Measurements from ENCODE around the gene SAT1.

SAT1 gene

GRCh38 chrX:23802431-23802830 is 19.5 kb downstream of the SAT1 start:
- H3K4me1 ChIP-seq (ENCODE audit: low read length) = peaks cover 30% of the 10 kb centered on the region
- peak overlapping the region; percentile 81; the same call in 1 of the 2 replicates for H2AFZ ChIP-seq (ENCODE audit: low read depth, low read length)
- H4K20me1 ChIP-seq (ENCODE audit: insufficient read depth, low read length) = no peaks in the 10 kb centered on the region
- H3K4me3 ChIP-seq (ENCODE audit: low read length) = no peak overlapping the region
- no peaks in the 10 kb centered on the region for H3K36me3 ChIP-seq (replicated peaks; ENCODE audit: low read depth, low read length)
- H3K9ac ChIP-seq (ENCODE audit: low read length) = no peak overlapping the region
- TF ChIP-seq CTCF (IDR thresholded peaks at IDR 0.05; ENCODE audit: low read depth, low read length) (no peak), EZH2phosphoT487 (IDR thresholded peaks at IDR 0.05; ENCODE audit: low read depth) (no peak)
- no peaks in the 10 kb centered on the region for H3K9me3 ChIP-seq (ENCODE audit: insufficient read depth, low read length)
- H3K4me2 ChIP-seq (ENCODE audit: low read length) = peak overlapping the region; percentile 52
- H3K27me3 ChIP-seq (ENCODE audit: low read depth, low read length) = no peaks in the 10 kb centered on the region
- H3K79me2 ChIP-seq (ENCODE audit: low read length) = no peaks in the 10 kb centered on the region
- no peak overlapping the region for H3K27ac ChIP-seq (ENCODE audit: low read length)

- H2AFZ ChIP-seq (ENCODE audit: low read depth, low read length) = peak overlapping the region; percentile 85
- H4K20me1 ChIP-seq (ENCODE audit: insufficient read depth, low read length) = no peaks in the 10 kb centered on the region
- no peaks in the 10 kb centered on the region for H3K27me3 ChIP-seq (ENCODE audit: low read depth, low read length)
- H3K27ac ChIP-seq (ENCODE audit: low read length) = no peak overlapping the region
- H3K4me2 ChIP-seq (ENCODE audit: low read length) = peak overlapping the region; percentile 42
- H3K9ac ChIP-seq (ENCODE audit: low read length) = no peak overlapping the region
- no peak overlapping the region for H3K4me3 ChIP-seq (ENCODE audit: low read length)
- no peaks in the 10 kb centered on the region for H3K79me2 ChIP-seq (ENCODE audit: low read length)
- peaks cover 31% of the 10 kb centered on the region for H3K4me1 ChIP-seq (ENCODE audit: low read length)
- no peak for TF ChIP-seq EZH2phosphoT487 (IDR thresholded peaks at IDR 0.05; ENCODE audit: low read depth)
- no peak for TF ChIP-seq CTCF (IDR thresholded peaks at IDR 0.05; ENCODE audit: low read depth, low read length)
- no peaks in the 10 kb centered on the region for H3K9me3 ChIP-seq (ENCODE audit: insufficient read depth, low read length)
- no peaks in the 10 kb centered on the region for H3K36me3 ChIP-seq (replicated peaks; ENCODE audit: low read depth, low read length)
Measured at GRCh38 chrX:23803931-23804381, 21.0 kb downstream of the SAT1 start.

- Histone ChIP-seq H2AFZ (ENCODE audit: low read depth, low read length) (no peak overlapping the region), H3K36me3 (replicated peaks; ENCODE audit: low read depth, low read length) (no peaks in the 10 kb centered on the region), H3K79me2 (ENCODE audit: low read length) (no peaks in the 10 kb centered on the region), H3K9ac (ENCODE audit: low read length) (no peak overlapping the region), H3K4me3 (ENCODE audit: low read length) (no peak overlapping the region), H3K9me3 (ENCODE audit: insufficient read depth, low read length) (no peaks in the 10 kb centered on the region), H3K4me1 (ENCODE audit: low read length) (peaks cover 36% of the 10 kb centered on the region), H3K27ac (ENCODE audit: low read length) (no peak overlapping the region), H3K4me2 (ENCODE audit: low read length) (no peak overlapping the region), H4K20me1 (ENCODE audit: insufficient read depth, low read length) (no peaks in the 10 kb centered on the region), H3K27me3 (ENCODE audit: low read depth, low read length) (no peaks in the 10 kb centered on the region)
- TF ChIP-seq EZH2phosphoT487 (IDR thresholded peaks at IDR 0.05; ENCODE audit: low read depth) (no peak), CTCF (IDR thresholded peaks at IDR 0.05; ENCODE audit: low read depth, low read length) (no peak)
Measured at GRCh38 chrX:23804578-23804977, 21.6 kb downstream of the SAT1 start.

- no peak overlapping the region for H3K9ac ChIP-seq (ENCODE audit: low read length)
Measured at GRCh38 chrX:23805389-23805788, 22.4 kb downstream of the SAT1 start.

More at GRCh38 chrX:23805389-23805788, 22.4 kb downstream of the SAT1 start:
- Histone ChIP-seq H3K4me3 (ENCODE audit: low read length) (no peak overlapping the region), H4K20me1 (ENCODE audit: insufficient read depth, low read length) (no peaks in the 10 kb centered on the region), H2AFZ (ENCODE audit: low read depth, low read length) (no peak overlapping the region), H3K4me1 (ENCODE audit: low read length) (peaks cover 36% of the 10 kb centered on the region), H3K27me3 (ENCODE audit: low read depth, low read length) (no peaks in the 10 kb centered on the region), H3K9me3 (ENCODE audit: insufficient read depth, low read length) (no peaks in the 10 kb centered on the region), H3K79me2 (ENCODE audit: low read length) (no peaks in the 10 kb centered on the region), H3K4me2 (ENCODE audit: low read length) (no peak overlapping the region), H3K36me3 (replicated peaks; ENCODE audit: low read depth, low read length) (no peaks in the 10 kb centered on the region), H3K27ac (ENCODE audit: low read length) (no peak overlapping the region)
- TF ChIP-seq CTCF (IDR thresholded peaks at IDR 0.05; ENCODE audit: low read depth, low read length) = no peak
- no peak for TF ChIP-seq EZH2phosphoT487 (IDR thresholded peaks at IDR 0.05; ENCODE audit: low read depth)

Measured in OCI-LY3 (cell line).